Activated CD8-positive, alpha-beta T cell treated with anti-CD3 and anti-CD28 coated beads for 36 hours (primary cell): ENCODE results near the gene NT5C1B. TPM values are rescaled to one million over a fixed set of nuclear protein-coding genes. Genes with fewer than 3 reads are reported as not detected.

Experiments used
- ATAC-seq: fragments of 200-7000 bp; cut with Tn5 transposase; one replicate; pipeline ENCODE4 v1.10.0; 2021; ENCODE audit warnings: mild to moderate bottlenecking, moderate library complexity
- CTCF ChIA-PET: fragments of 350-600 bp; sonication (Branson Sonifier 250); formaldehyde crosslinking; loops from one replicate; lab custom pipeline; 2021; ENCODE audit warnings: antibody characterized with exemption; lab: Charles Lee
- POLR2A ChIA-PET: fragments of 350-600 bp; sonication (Branson Sonifier 250); formaldehyde crosslinking; loops from one replicate; lab custom pipeline; 2021; ENCODE audit warnings: antibody characterized with exemption; lab: Charles Lee
- DNase-seq: peaks from one replicate; pipeline ENCODE4 v3.0.0-alpha.2; 2020
- H3K27ac Mint-ChIP-seq: one replicate; pipeline ENCODE4 v1.8.0; 2021; ENCODE audit warnings: mild to moderate bottlenecking, mixed read lengths
- H3K27me3 Mint-ChIP-seq: one replicate; pipeline ENCODE4 v1.8.0; 2021; ENCODE audit warnings: mixed read lengths
- H3K36me3 Mint-ChIP-seq: one replicate; pipeline ENCODE4 v1.8.0; 2021; ENCODE audit warnings: low read depth, mixed read lengths
- H3K4me1 Mint-ChIP-seq: one replicate; pipeline ENCODE4 v1.8.0; 2021; ENCODE audit warnings: low read depth, mixed read lengths
- H3K4me3 Mint-ChIP-seq: one replicate; pipeline ENCODE4 v1.8.0; 2021; ENCODE audit warnings: mild to moderate bottlenecking, moderate library complexity, mixed read lengths
- H3K9me3 Mint-ChIP-seq: one replicate; pipeline ENCODE4 v1.8.0; 2021; ENCODE audit warnings: mixed read lengths
- intact Hi-C: fragments of 100-400 bp; cut with micrococcal nuclease; formaldehyde crosslinking; loops from one replicate; pipeline ENCODE4 v1.10.0; 2022
- total RNA-seq, 2 experiments: library from RNA; stranded (reverse); gene quantifications; one replicate each; pipeline ENCODE4 v1.2.3, GENCODE V29; 2021
- TF ChIP-seq, protein P1 (sequence below): fragments of 200-600 bp; IDR thresholded peaks from one replicate; pipeline ENCODE4 v1.8.0; 2022; ENCODE audit warnings: antibody characterized with exemption, mild to moderate bottlenecking

The NT5C1B gene
- total RNA-seq, 2 experiments from 2014 or later: not detected

GRCh38 chr2:18603854-18604530 lies 14.6 kb upstream of the NT5C1B start:
- Mint-ChIP-seq H3K27me3 (no peaks in the 10 kb centered on the region), H3K27ac (no peak overlapping the region), H3K4me1 (no peaks in the 10 kb centered on the region), H3K9me3 (no peaks in the 10 kb centered on the region), H3K4me3 (no peak overlapping the region), H3K36me3 (no peaks in the 10 kb centered on the region)
- intact Hi-C loops: no loop called here
- ATAC-seq (no peak), DNase-seq (no peak)
- TF ChIP-seq, protein P1, sequence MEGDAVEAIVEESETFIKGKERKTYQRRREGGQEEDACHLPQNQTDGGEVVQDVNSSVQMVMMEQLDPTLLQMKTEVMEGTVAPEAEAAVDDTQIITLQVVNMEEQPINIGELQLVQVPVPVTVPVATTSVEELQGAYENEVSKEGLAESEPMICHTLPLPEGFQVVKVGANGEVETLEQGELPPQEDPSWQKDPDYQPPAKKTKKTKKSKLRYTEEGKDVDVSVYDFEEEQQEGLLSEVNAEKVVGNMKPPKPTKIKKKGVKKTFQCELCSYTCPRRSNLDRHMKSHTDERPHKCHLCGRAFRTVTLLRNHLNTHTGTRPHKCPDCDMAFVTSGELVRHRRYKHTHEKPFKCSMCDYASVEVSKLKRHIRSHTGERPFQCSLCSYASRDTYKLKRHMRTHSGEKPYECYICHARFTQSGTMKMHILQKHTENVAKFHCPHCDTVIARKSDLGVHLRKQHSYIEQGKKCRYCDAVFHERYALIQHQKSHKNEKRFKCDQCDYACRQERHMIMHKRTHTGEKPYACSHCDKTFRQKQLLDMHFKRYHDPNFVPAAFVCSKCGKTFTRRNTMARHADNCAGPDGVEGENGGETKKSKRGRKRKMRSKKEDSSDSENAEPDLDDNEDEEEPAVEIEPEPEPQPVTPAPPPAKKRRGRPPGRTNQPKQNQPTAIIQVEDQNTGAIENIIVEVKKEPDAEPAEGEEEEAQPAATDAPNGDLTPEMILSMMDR: no peak
- POLR2A ChIA-PET: no interaction called here
- CTCF ChIA-PET: no interaction called here

GRCh38 chr2:18602298-18602697 lies 12.9 kb upstream of the NT5C1B start:
- ChIA-PET CTCF (no interaction called here), POLR2A (no interaction called here)
- Mint-ChIP-seq H3K4me3 (no peak overlapping the region), H3K27me3 (no peaks in the 10 kb centered on the region), H3K4me1 (no peaks in the 10 kb centered on the region), H3K9me3 (no peaks in the 10 kb centered on the region), H3K27ac (no peak overlapping the region), H3K36me3 (no peaks in the 10 kb centered on the region)
- ATAC-seq (no peak), DNase-seq (no peak)
- TF ChIP-seq, protein P1: no peak
- intact Hi-C loops: no loop called here

- Mint-ChIP-seq H3K27me3 (no peaks in the 10 kb centered on the region), H3K36me3 (peaks cover 4% of the 10 kb centered on the region), H3K9me3 (peaks cover 2% of the 10 kb centered on the region), H3K27ac (no peak overlapping the region), H3K4me3 (no peak overlapping the region), H3K4me1 (no peaks in the 10 kb centered on the region)
- ChIA-PET POLR2A (no interaction called here), CTCF (no interaction called here)
- ATAC-seq (no peak), DNase-seq (no peak)
- intact Hi-C loops: no loop called here
- TF ChIP-seq, protein P1: no peak
These were observed 10.9 kb upstream of the NT5C1B start for GRCh38 chr2:18600255-18600613.

DNA sequence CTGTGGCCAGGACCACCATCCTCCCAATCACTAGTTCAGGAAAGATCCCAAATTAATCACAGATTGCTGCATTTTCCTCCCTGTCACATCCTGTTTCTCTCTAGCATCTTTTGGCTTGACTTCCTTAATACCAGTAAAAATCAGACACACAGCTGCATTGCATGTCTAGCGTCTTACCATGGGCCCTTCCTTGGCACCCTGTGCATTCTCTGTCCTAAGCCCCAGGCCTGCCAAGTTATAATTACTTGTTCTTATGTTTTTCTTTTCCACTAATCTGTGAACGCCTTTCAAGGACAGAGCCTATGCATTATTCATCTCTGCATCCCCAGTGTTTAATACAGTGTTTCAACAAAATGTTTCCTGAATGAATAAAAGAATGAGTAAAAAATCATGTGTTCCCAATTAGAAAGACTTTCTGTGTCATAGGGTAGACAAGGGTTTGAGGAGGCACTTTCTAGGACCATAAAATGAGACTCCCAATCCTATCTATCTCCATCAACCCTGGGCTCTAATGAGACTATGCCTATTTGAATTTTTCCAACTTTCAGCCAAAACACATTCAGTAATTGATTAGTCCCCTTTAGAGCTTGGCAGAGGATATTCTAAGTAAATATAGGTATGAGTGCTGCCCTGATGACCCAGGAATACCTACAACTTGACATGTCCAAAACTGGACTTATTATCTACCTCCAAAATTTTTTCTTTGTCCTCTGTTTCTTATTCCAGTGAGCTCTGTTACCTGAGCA lies 10.3 kb upstream of the NT5C1B start:
- H3K27ac Mint-ChIP-seq: no peak overlapping the region
- H3K4me3 Mint-ChIP-seq: no peak overlapping the region
- peaks cover 2% of the 10 kb centered on the region for H3K9me3 Mint-ChIP-seq
- ChIA-PET CTCF (no interaction called here), POLR2A (no interaction called here)
- intact Hi-C loops: no loop called here
- TF ChIP-seq, protein P1: no peak
- peaks cover 4% of the 10 kb centered on the region for H3K36me3 Mint-ChIP-seq
- no peak for ATAC-seq
- H3K4me1 Mint-ChIP-seq: no peaks in the 10 kb centered on the region
- no peaks in the 10 kb centered on the region for H3K27me3 Mint-ChIP-seq
- DNase-seq: no peak

DNA sequence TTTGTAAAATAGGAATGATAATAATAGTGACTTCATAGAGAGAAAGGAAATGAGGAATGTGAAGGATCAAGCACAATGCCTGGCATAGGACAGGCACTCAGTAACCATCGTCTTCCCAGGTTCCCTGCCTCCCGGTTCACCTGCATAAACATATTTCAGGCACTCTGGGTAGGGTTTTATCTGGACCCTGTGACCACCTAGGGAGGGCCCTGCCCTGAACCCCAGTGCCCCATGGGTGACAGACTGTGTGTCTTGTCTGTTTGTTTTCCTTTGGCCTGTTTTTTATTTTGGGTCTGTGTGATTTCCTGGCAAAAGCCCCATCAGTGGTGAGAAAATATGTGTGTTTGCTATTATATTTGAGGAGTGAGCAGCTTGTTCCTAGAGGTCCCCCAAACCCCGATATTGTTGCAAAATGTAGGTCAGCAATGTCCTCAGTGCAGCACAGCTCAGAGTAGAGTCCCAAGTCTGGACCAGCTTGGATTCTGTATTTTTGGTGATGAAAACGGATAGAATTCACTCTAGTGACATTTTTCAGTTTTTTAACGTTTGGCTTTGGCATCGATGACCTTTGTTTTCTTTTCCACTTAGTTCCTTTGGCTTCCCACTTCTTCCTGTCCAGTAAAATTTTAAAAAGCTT lies 9.6 kb upstream of the NT5C1B start:
- H3K27me3 Mint-ChIP-seq: no peaks in the 10 kb centered on the region
- peaks cover 4% of the 10 kb centered on the region for H3K36me3 Mint-ChIP-seq
- no peak for DNase-seq
- intact Hi-C loops: no loop called here
- CTCF ChIA-PET: no interaction called here
- no peak overlapping the region for H3K27ac Mint-ChIP-seq
- no peaks in the 10 kb centered on the region for H3K4me1 Mint-ChIP-seq
- H3K9me3 Mint-ChIP-seq: peaks cover 2% of the 10 kb centered on the region
- POLR2A ChIA-PET: no interaction called here
- no peak for ATAC-seq
- TF ChIP-seq, protein P1: no peak
- H3K4me3 Mint-ChIP-seq: no peak overlapping the region
